Measurements from ENCODE around the gene SIGLEC8.

DNA sequence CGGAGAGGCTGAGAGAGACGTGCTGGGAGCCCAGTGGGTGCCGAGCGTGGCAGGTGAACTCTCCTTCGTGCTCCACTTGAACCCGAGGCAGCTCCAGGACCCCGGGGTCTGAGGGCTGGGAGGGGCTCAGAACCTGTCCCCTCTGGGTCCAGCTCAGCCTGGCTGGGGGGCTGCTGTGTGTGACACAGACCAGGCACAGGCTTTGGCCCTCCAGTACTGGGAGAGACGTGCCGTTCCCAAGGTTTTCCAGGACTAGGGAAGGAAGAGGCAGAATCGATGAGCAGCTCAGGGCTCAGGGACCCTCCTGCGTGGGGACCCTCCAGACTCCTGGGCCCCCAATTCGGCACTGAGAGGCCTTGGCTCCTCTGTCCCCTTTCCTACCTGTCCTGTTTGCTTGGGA, 43.1 kb downstream of the SIGLEC8 start:
- TF ChIP-seq POLR2AphosphoS5 (IDR thresholded peaks at IDR 0.05; ENCODE audit: low read depth, low read length) (no peak), KDM1A (IDR thresholded peaks at IDR 0.05; ENCODE audit: borderline replicate concordance, low read length) (no peak), CBX5 (IDR thresholded peaks at IDR 0.05; ENCODE audit: low read depth, low read length) (no peak), EZH2 (IDR thresholded peaks at IDR 0.05; ENCODE audit: low read depth, low read length, severe bottlenecking) (no peak)
- TF ChIP-seq, protein P1, sequence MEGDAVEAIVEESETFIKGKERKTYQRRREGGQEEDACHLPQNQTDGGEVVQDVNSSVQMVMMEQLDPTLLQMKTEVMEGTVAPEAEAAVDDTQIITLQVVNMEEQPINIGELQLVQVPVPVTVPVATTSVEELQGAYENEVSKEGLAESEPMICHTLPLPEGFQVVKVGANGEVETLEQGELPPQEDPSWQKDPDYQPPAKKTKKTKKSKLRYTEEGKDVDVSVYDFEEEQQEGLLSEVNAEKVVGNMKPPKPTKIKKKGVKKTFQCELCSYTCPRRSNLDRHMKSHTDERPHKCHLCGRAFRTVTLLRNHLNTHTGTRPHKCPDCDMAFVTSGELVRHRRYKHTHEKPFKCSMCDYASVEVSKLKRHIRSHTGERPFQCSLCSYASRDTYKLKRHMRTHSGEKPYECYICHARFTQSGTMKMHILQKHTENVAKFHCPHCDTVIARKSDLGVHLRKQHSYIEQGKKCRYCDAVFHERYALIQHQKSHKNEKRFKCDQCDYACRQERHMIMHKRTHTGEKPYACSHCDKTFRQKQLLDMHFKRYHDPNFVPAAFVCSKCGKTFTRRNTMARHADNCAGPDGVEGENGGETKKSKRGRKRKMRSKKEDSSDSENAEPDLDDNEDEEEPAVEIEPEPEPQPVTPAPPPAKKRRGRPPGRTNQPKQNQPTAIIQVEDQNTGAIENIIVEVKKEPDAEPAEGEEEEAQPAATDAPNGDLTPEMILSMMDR (IDR thresholded peaks at IDR 0.05; ENCODE audit: control extremely low read depth in 1 of 3, insufficient read depth in 1 of 3, low read depth in 1 of 3, low read length in 3 of 3): no peak
- TF ChIP-seq, protein P2, sequence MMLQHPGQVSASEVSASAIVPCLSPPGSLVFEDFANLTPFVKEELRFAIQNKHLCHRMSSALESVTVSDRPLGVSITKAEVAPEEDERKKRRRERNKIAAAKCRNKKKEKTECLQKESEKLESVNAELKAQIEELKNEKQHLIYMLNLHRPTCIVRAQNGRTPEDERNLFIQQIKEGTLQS (IDR thresholded peaks at IDR 0.05; ENCODE audit: insufficient read depth, low read depth, low read length): no peak

Measured in H1 (cell line).